NK-92 treated with Interleukin-12 subunit alpha and Interleukin-12 subunit beta, amount 100 ng/mL, for 24 hours (cell line): ENCODE measurements around the gene CREB3L1.
"Not testable (repeated sequence)": the region's sequence is repeated elsewhere in the genome, so short reads cannot be mapped to it uniquely, and the experiment has no call there.

ENCODE experiments used
- DNase-seq: peaks from one replicate; lab custom pipeline; 2025; lab: John Stamatoyannopoulos, UW

CREB3L1 gene

GRCh38 chr11:46296528-46297448 lies 19.3 kb downstream of the CREB3L1 start:
- no peak for DNase-seq

- no peak for DNase-seq
These were observed 21.4 kb downstream of the CREB3L1 start for GRCh38 chr11:46298699-46299433.

DNA sequence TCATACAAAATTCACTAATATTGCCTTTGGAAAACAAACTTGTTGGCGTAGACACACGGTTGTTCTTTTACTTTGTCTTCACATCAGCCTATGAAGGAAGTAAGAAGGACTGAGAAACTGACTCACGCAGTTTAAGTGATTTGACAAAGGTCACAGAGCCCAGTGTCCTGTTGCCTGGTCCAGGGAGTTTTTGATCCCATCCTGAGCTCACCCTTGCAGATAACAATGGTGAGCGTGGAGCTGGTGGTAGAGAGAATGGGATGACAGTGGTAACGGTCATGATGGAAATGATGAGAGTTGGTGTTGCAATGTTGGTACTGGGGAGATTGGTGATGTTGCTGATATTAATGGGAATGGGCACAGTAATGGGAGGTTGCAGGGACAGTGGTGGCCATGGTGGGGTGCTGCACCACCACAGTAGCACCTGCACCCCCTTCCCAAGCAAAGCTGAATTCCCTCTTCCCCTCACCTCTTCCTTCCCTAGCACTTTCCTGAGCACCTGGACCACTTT lies 22.0 kb downstream of the CREB3L1 start:
- DNase-seq = no peak

DNA sequence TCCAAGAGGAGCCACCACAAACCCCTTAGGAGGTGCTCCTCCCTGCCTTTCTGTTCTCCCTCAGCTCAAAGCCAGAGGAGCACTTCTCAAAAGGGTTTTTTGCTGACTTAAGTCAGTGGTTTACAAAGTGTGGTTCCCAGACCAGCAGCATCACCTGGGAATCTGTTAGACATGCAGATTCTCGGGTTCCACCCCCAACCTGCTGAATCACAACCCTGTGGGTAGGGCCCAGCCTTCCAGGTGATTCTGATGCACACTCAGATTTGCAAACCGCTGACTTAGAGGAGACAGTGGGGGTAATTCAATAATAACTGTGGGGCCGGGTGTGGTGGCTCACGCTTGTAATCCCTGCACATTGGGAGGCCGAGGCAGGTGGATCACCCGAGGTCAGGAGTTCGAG lies 22.8 kb downstream of the CREB3L1 start:
- DNase-seq = peak; percentile 36

DNA sequence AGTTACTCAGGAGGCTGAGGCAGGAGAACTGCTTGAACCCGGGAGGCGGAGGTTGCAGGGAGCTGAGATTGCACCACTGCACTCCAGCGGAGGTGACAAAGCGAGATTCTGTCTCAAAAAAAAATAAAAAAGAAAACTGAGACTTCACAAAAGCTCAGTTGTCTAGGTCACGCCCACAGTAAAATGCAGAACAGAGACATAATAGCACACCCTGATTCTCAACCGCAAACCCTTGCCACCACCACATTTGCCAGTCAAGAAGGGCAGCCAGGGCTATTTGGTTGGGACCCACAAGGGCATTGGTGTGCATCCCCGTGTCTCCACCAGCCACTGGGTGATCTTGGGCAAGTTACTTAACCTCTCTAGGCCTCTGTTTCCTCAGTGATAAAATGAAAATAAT lies 25.4 kb downstream of the CREB3L1 start:
- no peak for DNase-seq

- not testable (repeated sequence) for DNase-seq
These were observed 26.6 kb downstream of the CREB3L1 start for GRCh38 chr11:46304036-46304435.

DNA sequence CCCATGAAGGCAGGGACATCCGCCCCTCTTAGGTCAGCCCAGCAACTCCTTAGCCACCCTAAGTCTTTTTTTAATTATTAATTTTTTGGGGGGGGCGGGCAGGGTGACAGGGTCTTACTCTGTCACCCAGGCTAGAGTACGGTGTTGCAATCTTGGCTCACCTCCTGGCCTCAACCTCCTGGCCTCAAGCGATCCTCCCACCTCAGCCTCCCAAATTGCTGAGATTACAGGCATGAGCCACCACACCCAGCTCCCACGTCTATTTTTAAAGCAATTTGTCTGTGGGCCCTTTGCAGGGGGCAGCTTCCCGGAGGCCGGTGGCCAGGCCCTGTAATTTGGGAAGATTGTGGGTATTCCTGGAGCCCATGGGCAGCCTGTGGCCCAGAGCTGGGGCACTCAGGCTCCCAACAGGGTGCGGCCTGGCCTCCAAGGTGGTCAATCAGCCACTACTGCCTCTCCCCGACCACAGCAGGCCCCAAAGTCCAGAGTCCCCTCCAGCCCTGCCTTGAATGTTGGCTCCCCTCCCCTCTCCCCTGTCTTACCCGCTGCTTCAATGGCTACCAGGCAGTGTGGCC lies 27.2 kb downstream of the CREB3L1 start:
- DNase-seq = no peak

DNA sequence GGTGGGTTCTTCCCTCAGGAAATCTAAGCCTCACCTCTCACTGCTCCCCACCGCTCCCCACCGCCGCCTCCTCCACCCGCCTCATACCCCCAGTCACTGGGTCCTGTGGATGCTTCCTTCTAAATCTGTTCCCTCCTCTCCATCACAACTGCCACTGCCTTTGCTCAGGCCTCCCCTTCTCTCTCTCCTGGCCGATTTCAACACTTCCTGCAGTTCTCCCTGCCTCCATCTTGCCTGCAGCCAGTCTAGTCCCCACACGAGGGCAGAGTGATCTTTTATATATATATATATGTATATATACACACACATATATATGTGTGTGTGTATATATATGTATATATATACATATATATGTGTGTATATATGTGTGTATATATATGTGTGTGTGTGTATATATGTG lies 27.8 kb downstream of the CREB3L1 start:
- no peak for DNase-seq

DNA sequence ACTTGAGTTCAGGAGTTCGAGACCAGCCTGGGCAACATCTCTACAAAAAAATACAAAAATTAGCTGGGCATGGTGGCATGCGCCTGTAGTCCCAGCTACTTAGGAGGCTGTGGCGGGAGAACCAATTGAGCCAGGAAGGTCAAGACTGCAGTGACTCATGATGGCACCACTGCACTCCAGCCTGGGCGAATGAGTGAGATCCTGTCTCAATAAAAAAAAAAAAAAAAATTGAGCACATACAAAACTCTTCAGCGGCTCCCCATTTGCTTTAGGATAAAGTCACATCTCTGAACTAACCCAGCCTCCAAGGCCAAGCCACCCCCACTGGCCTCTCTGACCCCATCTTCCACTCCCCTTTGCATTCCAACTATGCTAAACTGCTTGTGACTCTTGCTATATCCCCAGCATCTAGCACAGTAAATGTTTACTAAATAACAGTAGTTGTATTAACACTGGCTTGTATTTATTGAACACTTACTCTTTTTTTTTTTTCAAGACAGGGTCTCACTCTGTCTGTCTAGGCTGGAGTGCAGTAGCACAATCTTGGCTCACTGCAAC lies 28.9 kb downstream of the CREB3L1 start:
- DNase-seq = no peak

- no peak for DNase-seq
These were observed 29.9 kb downstream of the CREB3L1 start for GRCh38 chr11:46307369-46307768.

- DNase-seq = no peak
These were observed 30.4 kb downstream of the CREB3L1 start for GRCh38 chr11:46307785-46308341.

GRCh38 chr11:46308631-46309419 lies 31.4 kb downstream of the CREB3L1 start:
- peak; percentile 32 for DNase-seq

DNA sequence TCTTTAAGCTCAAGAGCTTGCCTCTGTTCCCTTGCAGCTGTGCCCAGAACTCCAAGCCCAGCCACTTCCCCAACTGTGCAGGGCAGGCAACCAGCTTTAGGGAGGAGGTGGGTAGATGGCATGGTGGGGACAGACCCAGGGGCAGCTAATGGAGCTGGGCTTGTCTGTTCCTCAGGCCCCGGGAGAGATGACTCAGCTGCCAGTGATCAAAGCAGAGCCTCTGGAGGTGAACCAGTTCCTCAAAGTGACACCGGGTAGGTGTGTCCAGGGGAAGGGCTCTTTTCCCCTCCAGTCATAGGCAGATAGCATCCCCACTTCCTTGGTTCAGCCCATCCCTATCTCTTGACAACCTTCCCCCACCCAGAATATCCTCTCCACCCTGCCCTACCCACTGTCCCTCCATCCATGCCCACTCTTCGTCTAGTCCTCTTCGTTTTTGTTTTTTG lies 32.4 kb downstream of the CREB3L1 start:
- no peak for DNase-seq

DNA sequence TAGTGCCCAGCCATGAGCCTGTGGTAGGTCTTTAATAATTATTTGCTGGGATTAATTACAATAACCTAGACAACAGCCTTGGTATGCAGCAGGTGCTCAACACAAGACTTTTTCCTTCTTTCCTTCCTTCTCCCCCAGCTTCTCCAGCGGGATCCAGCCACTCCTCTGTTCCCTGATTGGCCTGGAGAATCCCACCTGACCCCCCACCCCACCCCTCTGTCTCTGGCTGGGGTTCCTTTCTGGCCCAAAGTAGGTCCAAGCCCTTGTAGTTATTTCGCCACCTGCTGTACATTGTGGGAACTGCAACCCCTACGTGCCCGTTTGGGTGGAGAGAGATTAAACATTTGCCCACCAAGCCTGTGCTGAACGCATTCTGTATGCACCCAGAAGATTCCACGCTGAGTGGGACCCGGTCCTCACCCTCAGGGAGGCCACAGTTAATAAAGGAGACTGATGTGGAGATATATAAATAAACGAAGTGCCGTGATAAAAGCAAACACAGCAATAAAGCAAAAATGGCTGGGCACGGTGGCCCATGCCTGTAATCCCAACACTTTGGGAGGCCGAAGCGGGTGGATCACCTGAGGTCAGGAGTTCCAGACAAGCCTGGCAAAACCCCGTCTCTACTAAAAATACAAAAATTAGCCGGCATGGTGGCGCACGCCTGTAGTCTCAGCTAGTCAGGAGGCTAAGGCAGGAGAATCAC lies 37.7 kb downstream of the CREB3L1 start:
- DNase-seq = peak; percentile 29

- DNase-seq = no peak
These were observed 38.5 kb downstream of the CREB3L1 start for GRCh38 chr11:46315783-46316563.

DNA sequence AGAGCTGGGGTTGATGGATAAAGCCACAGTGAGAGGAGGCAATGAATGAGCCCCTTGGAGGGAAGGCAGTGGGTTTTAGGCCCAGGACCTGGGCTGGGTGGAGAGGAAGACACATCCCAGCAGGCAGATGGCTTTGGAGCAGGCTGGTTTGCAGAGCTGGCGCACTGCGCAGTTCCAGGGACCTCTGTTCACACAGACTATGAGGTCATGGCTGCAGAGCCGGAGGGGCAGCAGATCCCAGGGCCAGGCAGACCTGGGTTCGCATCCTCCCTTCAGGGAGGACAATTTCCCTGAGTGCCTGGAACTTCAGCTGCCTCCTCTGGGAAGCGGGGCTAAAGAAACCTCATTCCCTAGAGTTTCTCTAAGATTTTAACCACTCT lies 41.6 kb downstream of the CREB3L1 start:
- DNase-seq = no peak

GRCh38 chr11:46321757-46322156 lies 44.3 kb downstream of the CREB3L1 start:
- no peak for DNase-seq

DNA sequence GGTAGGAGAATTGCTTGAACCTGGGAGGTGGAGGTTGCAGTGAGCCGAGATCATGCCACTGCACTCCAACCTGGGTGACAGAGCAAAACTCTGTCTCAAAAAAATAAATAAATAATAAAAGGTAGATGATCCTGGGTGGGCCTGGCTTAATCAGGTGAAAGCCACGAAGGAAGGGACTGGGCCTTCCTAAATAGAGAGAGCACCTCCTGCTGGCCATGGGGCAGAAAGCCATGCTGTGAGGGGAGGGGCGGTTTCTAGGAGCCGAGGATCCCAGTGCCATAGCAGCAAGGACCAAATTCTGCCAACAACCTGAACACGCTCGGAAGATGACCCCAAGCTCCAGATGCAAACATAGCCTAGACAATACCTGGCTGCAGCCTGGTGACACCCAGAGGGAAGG lies 45.3 kb downstream of the CREB3L1 start:
- no peak for DNase-seq

- DNase-seq = no peak
These were observed 49.5 kb downstream of the CREB3L1 start for GRCh38 chr11:46326813-46327416.
